22Rv1 (cell line): ENCODE results near the gene OTX2.

ENCODE experiments used
- ZFX ChIP-seq: fragments of 450-650 bp; IDR thresholded peaks from 2 replicates; pipeline ENCODE4 v1.6.1; 2017; ENCODE audit warnings: antibody characterized with exemption, borderline replicate concordance
- TF ChIP-seq, protein P1 (sequence below): fragments of 450-650 bp; IDR thresholded peaks from 2 replicates; pipeline ENCODE4 v1.5.1; 2017; ENCODE audit warnings: mild to moderate bottlenecking

DNA sequence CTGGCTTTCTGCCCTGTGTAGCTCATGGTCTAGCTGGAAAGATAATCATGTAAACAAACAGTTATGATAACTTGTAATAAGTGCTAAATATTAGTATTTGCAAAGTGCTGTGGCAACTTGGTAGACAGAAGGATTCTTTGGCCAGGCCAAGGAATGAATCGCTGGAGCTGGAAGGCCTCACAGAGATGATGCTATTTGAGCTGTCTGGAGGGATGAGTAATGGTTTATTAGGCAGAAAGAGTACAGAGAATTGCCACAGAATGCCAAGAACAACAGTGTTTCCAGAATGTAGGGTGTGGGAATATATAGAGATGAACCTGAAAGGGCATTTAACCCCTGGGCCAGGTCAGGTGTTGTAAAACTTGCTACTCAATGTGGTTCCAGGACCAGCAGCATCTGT, 27.6 kb downstream of the OTX2 start:
- TF ChIP-seq, protein P1, sequence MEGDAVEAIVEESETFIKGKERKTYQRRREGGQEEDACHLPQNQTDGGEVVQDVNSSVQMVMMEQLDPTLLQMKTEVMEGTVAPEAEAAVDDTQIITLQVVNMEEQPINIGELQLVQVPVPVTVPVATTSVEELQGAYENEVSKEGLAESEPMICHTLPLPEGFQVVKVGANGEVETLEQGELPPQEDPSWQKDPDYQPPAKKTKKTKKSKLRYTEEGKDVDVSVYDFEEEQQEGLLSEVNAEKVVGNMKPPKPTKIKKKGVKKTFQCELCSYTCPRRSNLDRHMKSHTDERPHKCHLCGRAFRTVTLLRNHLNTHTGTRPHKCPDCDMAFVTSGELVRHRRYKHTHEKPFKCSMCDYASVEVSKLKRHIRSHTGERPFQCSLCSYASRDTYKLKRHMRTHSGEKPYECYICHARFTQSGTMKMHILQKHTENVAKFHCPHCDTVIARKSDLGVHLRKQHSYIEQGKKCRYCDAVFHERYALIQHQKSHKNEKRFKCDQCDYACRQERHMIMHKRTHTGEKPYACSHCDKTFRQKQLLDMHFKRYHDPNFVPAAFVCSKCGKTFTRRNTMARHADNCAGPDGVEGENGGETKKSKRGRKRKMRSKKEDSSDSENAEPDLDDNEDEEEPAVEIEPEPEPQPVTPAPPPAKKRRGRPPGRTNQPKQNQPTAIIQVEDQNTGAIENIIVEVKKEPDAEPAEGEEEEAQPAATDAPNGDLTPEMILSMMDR = no peak
- TF ChIP-seq ZFX = no peak
